Measurements from ENCODE around the gene CHN2. TPM values are rescaled to one million over a fixed set of nuclear protein-coding genes. Genes with fewer than 3 reads are reported as not detected.

Gene CHN2
- total RNA-seq, 6 donors from 2014 or later = 6.2 to 13.7 (median 11.2) TPM

- TF ChIP-seq POLR2AphosphoS5 (IDR thresholded peaks at IDR 0.05) (no peak), POLR2A (IDR thresholded peaks at IDR 0.05) (no peak), EP300 (IDR thresholded peaks at IDR 0.05) (no peak)
- TF ChIP-seq, protein P1, sequence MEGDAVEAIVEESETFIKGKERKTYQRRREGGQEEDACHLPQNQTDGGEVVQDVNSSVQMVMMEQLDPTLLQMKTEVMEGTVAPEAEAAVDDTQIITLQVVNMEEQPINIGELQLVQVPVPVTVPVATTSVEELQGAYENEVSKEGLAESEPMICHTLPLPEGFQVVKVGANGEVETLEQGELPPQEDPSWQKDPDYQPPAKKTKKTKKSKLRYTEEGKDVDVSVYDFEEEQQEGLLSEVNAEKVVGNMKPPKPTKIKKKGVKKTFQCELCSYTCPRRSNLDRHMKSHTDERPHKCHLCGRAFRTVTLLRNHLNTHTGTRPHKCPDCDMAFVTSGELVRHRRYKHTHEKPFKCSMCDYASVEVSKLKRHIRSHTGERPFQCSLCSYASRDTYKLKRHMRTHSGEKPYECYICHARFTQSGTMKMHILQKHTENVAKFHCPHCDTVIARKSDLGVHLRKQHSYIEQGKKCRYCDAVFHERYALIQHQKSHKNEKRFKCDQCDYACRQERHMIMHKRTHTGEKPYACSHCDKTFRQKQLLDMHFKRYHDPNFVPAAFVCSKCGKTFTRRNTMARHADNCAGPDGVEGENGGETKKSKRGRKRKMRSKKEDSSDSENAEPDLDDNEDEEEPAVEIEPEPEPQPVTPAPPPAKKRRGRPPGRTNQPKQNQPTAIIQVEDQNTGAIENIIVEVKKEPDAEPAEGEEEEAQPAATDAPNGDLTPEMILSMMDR (IDR thresholded peaks at IDR 0.05) = no peak
- Histone ChIP-seq H3K4me3 (no peak overlapping the region), H3K36me3 (no peaks in the 10 kb centered on the region), H3K27me3 (no peaks in the 10 kb centered on the region), H3K27ac (no peak overlapping the region), H3K4me1 (no peaks in the 10 kb centered on the region), H3K9me3 (no peaks in the 10 kb centered on the region)
- 81 to 95% methylated on average over 1 of the region's 1 CpG for WGBS, 2 donors
- ATAC-seq (ENCODE audit: low FRiP score in 2 of 2) (no peak), DNase-seq (no peak)
Observed at GRCh38 chr7:29364661-29365060, 170.1 kb downstream of the CHN2 start.

DNA sequence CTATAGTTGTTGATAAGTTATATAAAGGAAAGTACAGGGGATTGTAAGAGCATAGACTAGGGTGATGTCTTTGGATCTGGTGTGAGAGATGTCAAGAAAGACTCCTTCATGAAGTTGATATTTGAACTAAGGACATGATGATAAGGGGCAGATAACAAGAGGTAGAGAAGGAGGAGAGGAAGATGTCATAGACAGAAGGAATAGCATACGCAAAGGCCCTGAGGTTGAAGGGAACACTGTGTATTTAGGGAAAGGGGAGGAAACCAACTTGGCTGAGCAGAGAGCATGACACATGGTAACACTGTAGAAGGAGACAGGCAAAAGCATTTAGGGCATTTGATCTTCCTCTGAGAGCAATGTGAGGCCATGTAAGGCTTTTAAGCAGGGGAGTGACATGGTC, 170.8 kb downstream of the CHN2 start:
- 97 to 100% methylated on average over 1 of the region's 1 CpG for WGBS, 2 donors
- DNase-seq (no peak), ATAC-seq (ENCODE audit: low FRiP score in 2 of 2) (no peak)
- no peaks in the 10 kb centered on the region for H3K4me1 ChIP-seq
- no peak overlapping the region for H3K27ac ChIP-seq
- H3K4me3 ChIP-seq = no peak overlapping the region
- H3K36me3 ChIP-seq = no peaks in the 10 kb centered on the region
- H3K9me3 ChIP-seq = no peaks in the 10 kb centered on the region
- no peaks in the 10 kb centered on the region for H3K27me3 ChIP-seq
- TF ChIP-seq POLR2AphosphoS5 (IDR thresholded peaks at IDR 0.05) = no peak
- no peak for TF ChIP-seq EP300 (IDR thresholded peaks at IDR 0.05)
- TF ChIP-seq, protein P1 (IDR thresholded peaks at IDR 0.05) = no peak
- TF ChIP-seq POLR2A (IDR thresholded peaks at IDR 0.05) = no peak

- no peak for DNase-seq
- H3K9me3 ChIP-seq = no peaks in the 10 kb centered on the region
- 63 to 73% methylated on average over 3 of the region's 3 CpGs for WGBS, 2 donors
Observed at GRCh38 chr7:29367784-29368183, 173.2 kb downstream of the CHN2 start.

DNA sequence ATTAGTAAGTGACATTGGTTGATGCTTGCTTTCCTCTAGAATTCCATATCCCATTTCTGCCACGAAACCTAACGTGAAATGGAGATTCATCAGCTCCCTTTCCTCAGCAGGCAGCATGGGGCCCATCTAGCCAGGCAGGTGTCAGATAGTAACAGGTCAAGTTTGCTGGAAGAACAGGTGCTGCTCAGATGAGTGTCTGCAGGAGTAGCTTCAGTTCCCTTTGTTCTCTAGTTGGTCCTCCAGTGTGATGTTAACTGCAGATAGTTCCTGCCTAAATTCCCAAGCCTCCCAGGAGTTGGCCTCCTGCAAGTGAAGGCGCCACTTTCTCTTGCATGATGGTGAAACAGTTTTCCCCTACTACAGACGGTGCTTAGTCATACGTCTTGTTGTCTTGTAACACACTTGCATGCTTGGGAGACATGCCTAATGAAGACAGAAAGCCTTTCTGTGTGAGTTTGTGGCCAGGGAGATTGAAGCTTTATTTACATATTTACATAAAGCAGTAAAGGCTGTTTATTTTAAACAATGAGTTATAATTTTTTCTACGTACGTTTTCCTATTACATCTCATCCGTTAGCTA, 175.4 kb downstream of the CHN2 start:
- TF ChIP-seq, protein P1 (IDR thresholded peaks at IDR 0.05) = no peak
- no peak for TF ChIP-seq POLR2AphosphoS5 (IDR thresholded peaks at IDR 0.05)
- TF ChIP-seq POLR2A (IDR thresholded peaks at IDR 0.05) = no peak
- TF ChIP-seq EP300 (IDR thresholded peaks at IDR 0.05) = no peak
- DNase-seq (no peak), ATAC-seq (ENCODE audit: low FRiP score in 2 of 2) (no peak)
- H3K9me3 ChIP-seq = no peaks in the 10 kb centered on the region
- WGBS, 2 donors = 91 to 94% methylated on average over 8 of the region's 8 CpGs
- H3K27ac ChIP-seq = no peak overlapping the region
- H3K4me1 ChIP-seq = no peaks in the 10 kb centered on the region
- H3K27me3 ChIP-seq = no peaks in the 10 kb centered on the region
- H3K4me3 ChIP-seq = no peak overlapping the region
- H3K36me3 ChIP-seq = no peaks in the 10 kb centered on the region

More at GRCh38 chr7:29367784-29368183, 173.2 kb downstream of the CHN2 start:
- Histone ChIP-seq H3K27me3 (no peaks in the 10 kb centered on the region), H3K4me1 (no peaks in the 10 kb centered on the region), H3K27ac (no peak overlapping the region), H3K36me3 (no peaks in the 10 kb centered on the region), H3K4me3 (no peak overlapping the region)
- TF ChIP-seq POLR2AphosphoS5 (IDR thresholded peaks at IDR 0.05) = no peak
- TF ChIP-seq, protein P1 (IDR thresholded peaks at IDR 0.05) = no peak
- no peak for TF ChIP-seq EP300 (IDR thresholded peaks at IDR 0.05)
- TF ChIP-seq POLR2A (IDR thresholded peaks at IDR 0.05) = no peak
- ATAC-seq (ENCODE audit: low FRiP score in 2 of 2) = no peak

Measured in upper lobe of left lung (tissue), 6 donors.